ENCODE measurements around the gene MACROH2A1.

The MACROH2A1 gene

DNA sequence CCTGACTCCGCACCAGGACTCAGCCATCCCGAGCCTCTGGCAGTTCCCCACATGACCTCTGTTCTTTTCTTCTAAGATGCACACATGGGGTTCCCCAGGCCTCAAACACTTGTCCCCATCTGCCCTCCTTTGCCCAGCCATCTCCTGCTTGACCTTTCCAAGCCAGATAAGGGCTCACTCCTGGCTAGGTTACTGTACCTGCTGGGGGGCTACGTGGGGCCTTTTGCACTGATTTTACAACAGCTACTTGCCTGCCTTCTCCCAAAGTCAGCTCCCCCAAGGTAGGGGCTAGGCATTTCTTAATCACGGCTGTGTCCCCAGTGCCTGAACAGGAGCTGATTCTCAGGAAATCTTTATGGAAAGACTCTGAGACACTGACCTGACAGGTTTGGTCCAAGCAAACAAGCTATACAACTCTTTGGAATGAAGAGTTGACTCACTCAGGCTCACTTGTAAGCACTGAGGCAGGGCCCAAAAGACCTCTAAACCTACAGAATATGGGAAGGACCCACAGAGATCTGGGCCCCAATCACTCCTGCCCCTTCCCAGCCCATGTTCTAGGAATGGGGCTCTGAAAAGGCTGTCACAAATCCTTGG lies 2.5 kb downstream of the MACROH2A1 start:
- DNase-seq, result no peak

DNA sequence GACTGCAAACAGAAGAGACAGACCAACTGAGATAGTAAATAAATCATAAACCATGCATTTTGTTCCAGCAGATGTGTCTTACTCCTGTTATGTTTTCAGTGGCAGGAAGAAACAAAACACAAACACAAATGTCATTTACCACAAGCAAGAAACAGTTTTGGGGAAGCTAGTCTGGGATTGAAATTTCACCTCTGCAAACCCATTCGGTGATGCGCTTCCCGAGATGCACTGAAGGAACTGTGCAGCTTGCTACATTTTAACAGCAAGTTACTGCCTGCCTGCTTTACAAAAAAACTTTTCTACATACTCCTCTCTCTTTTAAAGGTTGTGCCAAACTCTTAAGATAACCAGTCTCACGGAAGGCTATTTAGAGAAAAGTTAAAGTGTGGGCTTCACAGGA lies 3.2 kb downstream of the MACROH2A1 start:
- DNase-seq, result no peak

DNA sequence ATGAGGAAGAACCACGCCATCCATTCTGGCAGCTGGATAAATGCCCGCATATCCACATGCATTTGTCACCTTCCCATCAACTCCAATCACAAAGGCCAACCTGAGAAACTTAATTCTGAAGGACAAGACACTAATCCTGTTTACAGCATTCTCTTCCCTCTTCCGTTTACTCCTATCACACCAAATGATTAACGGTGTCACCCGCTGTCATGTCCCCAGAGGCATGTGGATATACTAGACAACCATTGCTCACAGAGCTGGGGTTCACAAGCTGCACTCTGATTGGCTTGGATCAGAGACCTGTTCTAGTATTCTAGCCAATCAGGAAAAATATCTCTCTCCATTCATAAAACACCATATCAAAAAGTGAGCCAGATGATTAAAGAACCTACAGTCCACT lies 3.6 kb downstream of the MACROH2A1 start:
- DNase-seq, result no peak

DNA sequence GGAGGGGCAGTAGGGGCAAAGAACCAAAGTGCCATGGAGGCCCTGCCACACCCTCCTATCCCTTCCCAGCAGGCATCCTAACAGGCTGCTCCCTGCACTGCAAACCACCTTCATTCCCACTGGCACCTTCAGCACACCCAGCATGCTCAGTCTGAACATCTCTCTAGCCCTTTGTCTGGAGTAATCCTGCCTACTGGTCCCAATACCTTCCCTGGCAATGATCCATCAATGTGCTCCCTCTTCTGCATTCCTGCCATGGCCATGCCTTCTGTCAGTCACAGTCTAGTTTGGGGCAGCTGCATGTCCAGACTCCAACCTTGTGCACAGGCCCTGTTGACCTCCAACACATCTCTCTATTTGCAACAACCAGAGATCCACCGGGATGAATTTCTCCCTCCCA lies 4.9 kb downstream of the MACROH2A1 start:
- no peak for DNase-seq

DNA sequence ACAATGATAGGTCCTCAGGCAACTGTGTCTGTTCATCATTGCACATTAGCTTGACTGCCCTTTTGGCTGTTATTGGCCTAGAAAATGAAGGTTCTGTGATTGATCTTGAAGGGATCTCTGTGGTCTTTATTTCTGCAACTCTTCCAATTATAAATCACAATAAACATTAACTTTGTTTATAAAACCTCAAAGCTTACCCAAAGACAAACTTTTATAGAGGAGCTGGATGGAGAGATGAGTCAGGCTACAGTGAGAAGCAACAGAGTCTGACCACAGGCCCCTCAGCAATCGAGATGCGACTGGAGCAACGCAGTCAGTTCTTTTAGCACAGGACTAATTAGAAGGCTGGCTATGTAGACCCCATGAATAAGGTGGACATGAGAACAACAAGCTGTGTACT lies 5.3 kb downstream of the MACROH2A1 start:
- DNase-seq, result no peak

DNA sequence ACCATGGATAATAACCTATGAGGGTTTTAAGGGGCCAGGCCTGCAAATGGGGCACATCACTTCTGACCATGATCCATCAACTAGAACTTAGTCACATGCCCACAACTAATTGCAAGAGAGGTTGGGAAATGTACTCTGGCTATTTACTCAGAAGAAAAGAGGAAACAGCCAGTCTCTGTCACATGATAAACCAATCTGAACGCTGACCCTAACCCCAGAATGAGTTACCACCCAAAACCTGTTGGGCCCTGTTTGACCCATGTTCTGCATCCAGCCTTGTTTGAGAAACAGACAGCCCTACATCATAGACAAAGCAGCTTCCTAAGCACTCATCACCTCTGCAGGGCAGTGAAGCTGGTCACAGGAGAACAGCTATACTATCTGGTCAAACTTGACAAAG lies 5.8 kb downstream of the MACROH2A1 start:
- no peak for DNase-seq

DNA sequence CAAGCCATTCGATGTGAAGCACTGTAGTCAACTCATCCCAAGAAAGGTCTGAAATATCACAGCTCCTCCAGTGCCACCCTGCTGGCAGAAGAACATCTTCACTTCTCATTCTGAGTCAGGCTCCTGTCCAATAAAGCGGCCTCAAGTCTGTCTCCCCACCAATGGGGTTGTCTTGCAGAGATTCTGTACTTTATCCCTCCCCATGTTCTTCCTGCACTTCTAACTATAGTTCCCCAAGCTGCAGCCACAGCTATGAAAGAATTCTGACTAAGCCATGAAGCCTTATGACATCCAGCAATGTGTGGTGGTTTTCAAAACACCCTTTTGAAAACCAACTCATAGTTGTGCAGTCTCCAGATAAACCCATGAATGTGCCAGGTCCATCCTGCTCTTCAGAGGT lies 6.8 kb downstream of the MACROH2A1 start:
- DNase-seq, result peak; percentile 24

DNA sequence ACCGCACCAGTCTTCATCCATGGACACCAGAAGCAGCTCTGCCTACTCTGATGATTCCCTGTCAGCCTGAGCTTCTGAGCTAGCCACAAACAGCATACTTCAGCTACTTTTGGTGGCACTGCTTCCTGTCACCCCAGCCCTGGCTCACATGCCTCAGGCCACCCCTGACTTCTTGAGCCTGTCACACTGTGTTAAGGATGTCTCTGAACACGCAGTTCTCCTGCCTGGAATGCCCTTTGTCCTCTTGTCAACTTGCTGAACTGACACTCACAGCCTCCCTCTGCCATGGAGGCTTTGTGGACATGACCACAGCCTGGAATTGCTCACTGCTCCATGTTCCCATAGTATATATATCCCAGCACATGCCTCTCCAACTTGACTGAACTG lies 7.2 kb downstream of the MACROH2A1 start:
- DNase-seq, result no peak

DNA sequence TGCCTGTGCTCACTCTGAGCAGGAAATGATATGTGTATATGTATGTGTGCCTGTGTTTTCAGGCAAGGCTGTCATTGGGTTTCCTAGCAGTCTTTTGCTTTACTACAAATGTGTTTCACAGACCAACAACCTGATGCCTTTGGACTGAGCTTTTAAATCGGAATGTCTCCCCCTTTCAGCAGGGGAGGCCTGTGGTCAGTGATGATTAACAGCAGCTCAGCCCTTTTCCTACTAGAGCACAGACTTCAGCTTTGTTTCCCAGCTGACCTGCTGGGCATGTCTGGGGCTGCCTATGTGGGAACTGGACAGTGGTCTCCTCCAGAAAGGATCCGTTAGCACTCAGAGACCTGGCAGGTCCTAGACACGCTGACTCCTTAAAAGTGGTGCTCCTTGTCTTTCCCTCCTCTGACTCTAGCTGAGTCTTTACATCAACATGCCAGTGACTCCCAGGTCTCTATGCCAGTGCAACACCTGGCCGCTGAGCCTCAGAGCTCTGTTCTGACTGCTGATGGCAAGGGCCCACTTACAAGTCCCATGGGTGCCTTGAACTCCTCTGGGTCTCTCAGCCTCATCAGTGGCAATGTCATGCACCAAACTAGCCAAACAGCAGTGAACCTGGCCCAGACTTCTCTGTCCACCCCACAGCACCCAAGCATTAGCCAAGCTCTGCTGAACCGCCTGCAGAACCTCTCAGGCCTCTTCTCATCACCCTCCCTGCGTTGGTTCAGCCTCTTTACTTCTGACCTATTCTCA lies 7.7 kb downstream of the MACROH2A1 start:
- no peak for DNase-seq

DNA sequence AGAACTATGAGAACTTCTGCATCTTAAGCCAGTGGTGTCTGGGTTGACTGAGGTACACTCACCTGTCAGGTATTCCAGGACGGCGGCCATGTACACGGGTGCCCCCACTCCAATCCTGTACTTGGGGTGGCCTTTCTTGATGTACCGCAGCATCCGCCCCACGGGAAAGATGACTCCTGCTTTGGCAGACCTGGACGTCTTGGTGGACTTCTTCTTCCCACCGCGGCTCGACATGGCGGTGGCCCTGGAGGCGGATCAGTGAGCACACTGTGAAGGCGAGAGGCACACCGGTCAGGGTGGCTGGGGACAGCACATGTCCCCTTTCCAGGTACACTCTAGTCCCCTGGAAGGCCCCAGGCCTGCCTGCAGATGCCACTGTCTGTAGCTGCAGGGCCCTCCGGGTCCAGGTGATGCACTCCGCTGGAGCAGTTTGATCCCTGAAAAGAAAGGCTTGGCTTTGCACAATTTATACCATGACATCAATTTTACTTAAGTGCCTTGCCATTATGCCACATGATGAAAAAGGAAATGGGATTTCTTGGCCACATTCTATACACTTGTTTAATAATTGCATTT lies 10.1 kb downstream of the MACROH2A1 start:
- DNase-seq, result no peak

DNA sequence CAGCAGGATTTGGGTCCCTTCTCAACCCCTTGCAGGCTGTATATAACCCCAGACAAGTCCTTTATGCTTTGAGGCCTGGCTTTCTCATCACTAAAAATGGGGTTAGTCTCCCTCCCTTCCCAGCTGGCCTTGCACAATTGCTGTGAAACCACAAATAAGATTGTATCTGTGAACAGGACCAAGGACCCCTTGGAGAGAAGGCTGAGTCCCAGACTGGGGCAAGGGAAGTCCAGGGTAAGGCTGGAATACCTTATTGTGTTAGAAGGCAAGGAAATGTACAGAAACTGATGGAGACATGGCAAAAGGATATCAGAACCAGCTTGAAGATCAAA lies 11.4 kb downstream of the MACROH2A1 start:
- no peak for DNase-seq

DNA sequence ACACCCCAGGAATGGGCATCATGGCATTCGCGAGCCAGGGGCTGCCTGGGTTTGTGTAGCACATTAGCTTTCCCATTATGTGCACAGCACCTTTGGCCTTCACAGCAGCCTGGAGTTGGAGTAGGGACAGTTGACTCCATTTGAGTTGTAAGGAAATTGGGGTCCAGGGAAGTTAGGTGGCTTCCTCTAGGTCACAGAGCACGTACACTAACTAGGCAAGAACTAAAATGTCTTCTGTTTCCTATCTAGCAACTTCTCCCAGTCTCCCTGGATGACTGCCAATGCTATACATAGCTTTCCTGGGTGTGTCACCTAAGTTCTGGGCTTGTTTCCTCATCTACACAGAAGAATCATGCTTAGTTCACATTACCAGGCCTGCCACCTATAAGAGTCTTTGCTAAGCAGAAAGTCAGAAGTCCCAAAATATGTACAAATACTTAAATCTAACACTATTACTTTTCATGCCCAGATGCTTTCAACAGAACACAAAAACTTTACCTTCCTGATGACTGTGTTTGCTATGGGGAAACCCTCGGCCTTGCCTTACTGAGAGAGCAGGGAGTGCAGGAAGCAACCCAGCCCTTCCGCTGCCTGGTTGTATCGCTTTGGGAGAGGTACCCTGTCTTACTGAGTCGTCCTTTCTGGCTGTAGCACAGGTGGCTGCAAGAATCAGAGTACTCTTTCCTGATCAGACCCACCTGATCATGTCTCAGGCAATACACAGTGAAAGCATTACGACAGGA lies 12.0 kb downstream of the MACROH2A1 start:
- DNase-seq, result no peak

DNA sequence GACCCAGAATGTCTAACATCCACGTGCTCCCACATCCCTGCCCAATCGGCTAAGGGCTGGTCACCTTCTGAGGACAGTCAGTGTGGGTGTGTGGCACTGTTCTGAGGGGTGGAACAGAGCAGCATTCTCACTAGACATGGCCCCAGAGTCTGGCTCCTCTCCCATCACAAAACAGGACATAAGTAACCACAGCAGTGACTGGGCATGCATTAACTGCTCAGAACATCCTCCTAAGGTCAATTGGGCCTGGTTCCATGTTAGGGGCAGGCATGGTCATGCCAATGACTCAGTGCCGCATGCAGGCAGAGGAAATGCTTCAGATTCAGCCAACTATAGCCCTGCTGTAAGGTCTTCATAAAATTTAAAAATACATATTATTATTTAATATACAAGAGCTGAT lies 12.9 kb downstream of the MACROH2A1 start:
- DNase-seq, result no peak

DNA sequence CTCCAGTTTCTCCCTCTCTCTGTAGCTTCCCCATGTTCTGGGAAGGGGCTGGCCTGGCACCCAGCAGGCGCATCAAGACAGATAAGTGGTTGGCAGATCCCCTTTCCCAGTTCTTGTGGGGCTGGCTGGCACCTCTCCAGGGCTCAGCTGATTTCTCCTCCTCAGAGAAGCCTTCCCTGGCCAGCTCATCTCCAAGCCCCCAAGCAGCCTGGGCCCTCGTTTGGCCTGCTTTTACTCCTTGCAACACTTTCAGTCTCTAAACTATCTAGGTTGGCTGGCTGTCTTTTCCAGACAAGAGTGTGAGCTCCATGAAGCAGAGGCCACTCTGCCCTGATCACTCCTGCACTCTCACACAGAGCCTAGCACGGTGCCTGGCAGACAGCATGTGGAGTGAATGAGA lies 13.5 kb downstream of the MACROH2A1 start:
- no peak for DNase-seq

DNA sequence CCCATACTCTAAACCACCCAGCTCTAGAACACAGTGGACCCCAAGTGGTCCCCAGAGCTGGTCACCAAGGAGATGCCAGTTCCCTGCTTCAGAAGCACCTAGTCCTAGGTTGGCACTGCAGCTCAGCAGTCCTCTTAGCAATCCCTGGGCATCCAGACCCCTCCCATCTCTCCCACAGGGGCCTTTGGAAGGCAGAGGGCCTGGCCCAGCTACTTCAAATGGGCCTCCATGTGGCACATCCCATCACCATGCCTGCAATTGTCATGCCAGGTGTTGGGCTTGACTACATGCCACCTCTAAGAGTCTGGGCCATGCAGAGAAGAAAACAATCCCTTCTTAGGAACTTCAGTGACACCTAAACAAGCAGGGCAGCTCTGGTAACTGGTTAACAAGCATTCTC lies 14.1 kb downstream of the MACROH2A1 start:
- DNase-seq, result no peak

DNA sequence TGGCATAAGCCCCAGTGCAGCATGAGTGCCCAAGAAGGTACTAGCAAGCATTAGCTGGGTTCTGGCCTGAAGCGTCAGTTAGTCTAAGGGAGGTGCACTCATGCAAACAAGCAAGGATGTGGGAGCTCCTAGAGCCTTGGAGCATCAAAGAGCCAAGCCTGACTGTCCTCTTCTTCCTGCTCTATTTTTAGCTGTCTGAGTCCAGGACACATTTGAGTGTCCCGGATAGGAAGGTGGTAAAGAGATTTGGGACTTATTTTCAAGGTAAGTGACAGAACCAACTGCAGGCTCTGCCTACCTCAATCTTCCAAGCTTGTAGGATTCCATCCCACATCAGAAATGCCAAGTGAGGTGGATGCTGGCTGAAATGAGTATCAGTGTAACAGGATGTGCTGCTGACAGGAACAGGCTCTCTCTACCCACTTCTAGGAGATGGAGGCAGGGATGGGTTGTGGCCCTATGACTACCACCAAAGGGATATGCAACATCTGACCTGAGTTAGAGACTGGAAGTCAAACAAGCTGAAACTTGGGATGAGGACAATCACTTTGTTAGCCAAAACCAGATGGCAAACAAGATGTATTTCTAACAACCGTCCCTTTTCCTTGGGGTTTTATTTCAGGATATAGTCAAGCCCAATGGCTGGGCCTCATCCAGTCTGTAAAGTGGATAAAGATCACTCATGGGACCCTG lies 15.1 kb downstream of the MACROH2A1 start:
- no peak for DNase-seq

DNA sequence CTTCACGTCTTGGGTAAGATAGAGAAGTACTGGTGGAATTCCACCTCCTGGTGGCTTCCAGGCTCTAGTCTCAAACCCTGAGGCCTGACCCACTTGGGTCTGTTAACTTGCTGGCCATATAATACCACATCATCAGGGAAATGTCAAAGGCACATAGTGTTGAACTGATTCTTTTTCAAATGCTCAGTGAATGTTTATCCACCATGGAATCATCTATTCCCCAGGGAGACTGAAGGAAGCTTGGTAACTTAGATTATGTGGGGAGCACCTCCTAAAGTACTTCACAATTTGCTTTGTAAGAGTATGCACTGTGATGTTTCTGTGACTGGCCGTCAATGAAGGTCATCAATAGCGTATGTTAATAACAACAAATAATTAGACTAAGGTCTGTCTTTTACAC lies 16.1 kb downstream of the MACROH2A1 start:
- no peak for DNase-seq

DNA sequence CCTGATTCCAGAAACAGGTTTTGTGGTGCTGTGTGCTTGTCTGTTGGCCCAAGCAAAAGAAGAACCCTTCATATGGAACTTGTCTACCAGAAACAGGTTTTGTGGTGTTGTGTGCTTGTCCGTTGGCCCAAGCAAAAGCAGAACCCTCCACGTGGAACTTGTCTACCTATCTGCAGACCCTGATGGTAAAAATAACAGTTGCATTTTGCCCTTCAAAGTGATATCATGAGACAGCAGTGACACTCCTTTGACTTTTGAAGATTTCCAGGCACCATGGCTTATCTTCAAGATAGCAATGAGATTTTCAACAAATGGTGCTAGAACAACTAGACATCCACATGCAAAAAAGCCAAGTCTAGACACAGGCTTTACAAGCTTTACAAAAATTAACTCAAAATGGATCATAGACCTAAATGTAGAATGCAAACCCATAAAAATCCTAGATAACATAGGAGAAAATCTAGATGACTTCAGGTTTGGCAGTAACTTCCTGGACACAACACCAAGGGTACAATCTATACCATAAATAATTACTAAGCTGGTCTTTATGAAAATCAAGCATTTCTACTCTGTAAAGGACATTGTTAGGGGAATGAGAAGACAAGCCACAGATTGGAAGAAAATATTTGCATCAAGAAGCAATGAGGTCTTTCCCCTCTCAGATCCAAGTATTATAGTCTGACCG lies 16.8 kb downstream of the MACROH2A1 start:
- DNase-seq, result no peak

DNA sequence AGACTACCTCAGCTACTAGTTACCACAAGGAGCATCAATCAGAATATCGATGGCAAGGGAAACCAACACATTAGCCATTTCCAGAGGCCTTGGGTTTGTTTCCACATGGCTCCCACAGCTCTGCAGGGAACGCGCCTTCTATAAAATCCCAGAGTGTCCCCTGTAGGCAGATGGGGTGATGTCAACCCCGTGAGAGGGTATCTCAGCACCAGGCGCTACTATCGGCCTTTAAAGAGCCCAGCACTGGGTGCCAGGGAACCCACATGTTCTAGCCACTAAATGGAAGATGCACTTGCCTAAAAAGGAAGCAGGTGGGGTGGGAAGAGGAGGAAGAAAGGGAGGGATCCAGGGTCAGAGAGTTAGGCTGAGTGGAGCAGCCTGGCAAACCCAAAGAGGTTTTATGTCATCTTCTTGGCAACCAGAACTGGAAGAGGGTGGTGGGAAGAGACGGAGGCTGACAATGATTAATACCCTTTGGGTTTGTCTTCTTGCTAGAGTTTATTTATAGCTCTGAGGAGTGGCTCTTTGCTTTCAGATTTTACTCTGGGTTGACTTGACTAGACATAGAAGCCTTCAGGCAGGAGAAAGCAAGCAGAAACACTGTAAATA lies 19.9 kb downstream of the MACROH2A1 start:
- DNase-seq, result no peak

DNA sequence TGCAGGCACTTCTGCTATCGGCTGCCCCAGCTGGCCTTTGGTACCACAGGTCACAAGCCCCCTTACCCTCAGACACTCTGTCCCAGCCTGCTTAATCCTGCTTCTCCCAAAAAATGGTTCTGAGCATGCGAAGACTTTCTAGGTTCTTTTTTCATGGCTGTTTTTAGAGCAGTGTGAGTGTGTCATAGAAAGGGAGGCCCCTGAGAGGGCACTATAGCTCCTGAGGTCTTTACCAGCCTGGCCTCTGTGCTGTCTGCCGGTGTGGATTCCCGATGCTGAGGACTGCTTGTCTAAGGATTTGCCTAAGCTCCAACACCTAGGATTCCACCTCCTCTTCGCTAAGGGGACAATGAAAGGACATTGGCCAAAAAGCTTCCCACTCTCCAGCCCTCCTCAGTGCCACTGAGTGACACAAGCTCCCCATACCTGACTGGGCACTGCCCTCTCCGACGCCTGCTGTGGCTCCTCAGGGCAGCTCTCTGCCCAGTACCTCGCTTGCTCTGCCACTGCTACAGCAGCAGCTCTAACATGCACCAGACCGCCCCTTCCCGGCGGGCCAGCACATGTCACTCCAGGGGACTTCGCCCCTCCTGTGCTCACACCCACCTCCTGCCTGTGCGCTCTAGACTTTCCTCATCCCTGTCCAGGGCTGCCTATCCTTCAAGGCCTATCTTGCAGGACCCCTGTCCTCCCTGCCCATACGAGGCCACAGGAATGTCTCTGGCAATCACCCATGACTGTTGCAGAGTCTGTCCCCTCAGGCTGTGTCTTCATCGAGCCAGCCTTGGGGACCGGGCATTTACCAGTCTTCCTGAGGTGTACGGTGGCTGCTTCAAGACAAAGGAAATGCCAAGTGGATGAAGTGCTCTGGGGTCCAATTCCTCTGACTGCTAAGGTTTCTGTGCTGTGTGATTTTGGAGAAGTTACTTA lies 21.0 kb downstream of the MACROH2A1 start:
- no peak for DNase-seq

DNA sequence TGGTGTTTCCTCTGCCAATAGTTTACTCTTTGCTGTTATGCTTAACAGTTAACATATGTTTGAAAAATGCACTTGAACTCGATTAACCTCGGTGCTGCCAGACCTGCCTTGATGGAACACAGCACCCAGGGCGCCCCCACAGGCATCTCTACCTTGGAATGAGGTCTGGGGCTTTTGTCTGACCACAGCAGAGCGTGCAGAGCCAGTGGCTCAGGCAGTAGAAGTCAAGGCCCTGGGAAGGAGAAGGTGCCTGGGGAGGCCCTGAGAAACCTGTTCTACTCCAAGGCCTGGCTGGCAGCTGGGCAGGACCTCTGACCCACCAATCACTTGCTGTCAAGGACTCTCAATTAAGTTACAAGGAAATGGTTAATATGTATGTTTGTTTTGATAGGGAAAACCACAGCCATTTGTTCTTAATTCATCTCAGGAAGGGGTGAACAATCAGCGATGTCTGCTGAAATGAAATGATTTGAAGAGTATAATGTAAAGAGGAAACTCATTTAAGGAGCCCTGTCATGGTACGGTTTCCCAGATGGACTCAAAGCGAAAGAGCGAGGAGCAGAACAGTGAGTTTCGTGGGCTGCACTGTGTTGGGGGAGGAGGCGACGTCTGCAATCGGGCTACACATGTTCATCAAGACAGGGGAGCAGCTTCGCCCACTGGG lies 21.9 kb downstream of the MACROH2A1 start:
- DNase-seq, result peak; percentile 75
